Thyroid gland (tissue), 4 donors: ENCODE measurements around the gene PLCG2. TPM values are rescaled to one million over a fixed set of nuclear protein-coding genes. Genes with fewer than 3 reads are reported as not detected.

Experiments
- DNase-seq, 2 donors: peaks; one replicate each; pipeline ENCODE4 v3.0.0-alpha.2; 2019
- H3K27ac ChIP-seq, 3 donors: fragments of 200-600 bp; sonication (generic); 1 replicate in 2 of 3; 2 replicates in 1 of 3; pipeline ENCODE4 v1.5.1; 2016 to 2019; ENCODE audit warnings: mild to moderate bottlenecking in 1 of 3, moderate library complexity in 1 of 3
- H3K27me3 ChIP-seq: fragments of 200-600 bp; sonication (generic); one replicate; pipeline ENCODE4 v1.5.1; 2019
- H3K36me3 ChIP-seq, 2 donors: fragments of 200-600 bp; sonication (generic); one replicate each; pipeline ENCODE4 v1.5.1; 2016 to 2019
- H3K4me1 ChIP-seq, 2 donors: fragments of 200-600 bp; sonication (generic); one replicate each; pipeline ENCODE4 v1.5.1; 2017 to 2019
- H3K4me3 ChIP-seq, 3 donors: fragments of 200-600 bp; sonication (generic); replicated peaks in 1 of 3; 1 replicate in 2 of 3; 2 replicates in 1 of 3; pipeline ENCODE4 v1.5.1; 2016; ENCODE audit warnings: mild to moderate bottlenecking in 1 of 3
- H3K9me3 ChIP-seq: fragments of 200-600 bp; sonication (generic); one replicate; pipeline ENCODE4 v1.5.1; 2017
- CTCF ChIP-seq, 6 experiments: fragments of 200-600 bp in 3 of 6; fragments of 450-650 bp in 3 of 6; sonication (generic) in 3 of 6; IDR thresholded peaks; one replicate each; pipeline ENCODE4 v1.5.1; 2016 to 2019; ENCODE audit warnings: antibody characterized with exemption in 6 of 6, mild to moderate bottlenecking in 2 of 6, inconsistent platforms in 1 of 6, moderate library complexity in 1 of 6
- POLR2A ChIP-seq, 2 donors: fragments of 450-650 bp; IDR thresholded peaks; one replicate each; pipeline ENCODE4 v1.6.1; 2017; ENCODE audit warnings: antibody characterized with exemption in 2 of 2, mild to moderate bottlenecking in 2 of 2, moderate library complexity in 1 of 2
- WGBS, 2 donors: methylation state at CpG; one replicate each; pipeline ENCODE4 v1.1.5; 2017; 5-methylcytosine and 5-hydroxymethylcytosine counted together
- intact Hi-C: fragments of 100-400 bp; cut with DNase I; formaldehyde crosslinking; loops from one replicate; pipeline ENCODE4 v1.15.1; 2023
- total RNA-seq, 4 donors: library from RNA; depleted of rRNA; stranded (reverse); fragments of >200 nt; gene quantifications; one replicate each; pipeline ENCODE4 v1.2.3, GENCODE V29; 2016

The PLCG2 gene
- total RNA-seq, 4 donors from 2014 or later: 9.2 to 12.1 (median 10.3) TPM

- Histone ChIP-seq H3K27me3 (no peaks in the 10 kb centered on the region), H3K4me1 (no peaks in the 10 kb centered on the region), H3K36me3 (no peaks in the 10 kb centered on the region), H3K4me3 (no peak overlapping the region), H3K9me3 (no peaks in the 10 kb centered on the region), H3K27ac (no peak overlapping the region)
- DNase-seq: no peak
- no peak for TF ChIP-seq POLR2A (IDR thresholded peaks at IDR 0.05)
- no peak for TF ChIP-seq CTCF (IDR thresholded peaks at IDR 0.05)
- 55 to 75% methylated on average over 5 of the region's 5 CpGs for WGBS, 2 donors
- intact Hi-C loops: no loop called here
Measured at GRCh38 chr16:81815429-81815766, 36.3 kb downstream of the PLCG2 start.

GRCh38 chr16:81816351-81816750 lies 37.3 kb downstream of the PLCG2 start:
- Histone ChIP-seq H3K4me3 (no peak overlapping the region), H3K27ac (no peak overlapping the region), H3K4me1 (peaks cover 0 to 1% of the 10 kb centered on the region in 2 donors), H3K36me3 (no peaks in the 10 kb centered on the region), H3K9me3 (no peaks in the 10 kb centered on the region), H3K27me3 (no peaks in the 10 kb centered on the region)
- WGBS, 2 donors: 90 to 96% methylated on average over 2 of the region's 2 CpGs
- DNase-seq: no peak
- intact Hi-C loops: no loop called here
- TF ChIP-seq POLR2A (IDR thresholded peaks at IDR 0.05) (no peak), CTCF (IDR thresholded peaks at IDR 0.05) (no peak)

GRCh38 chr16:81816793-81817210 lies 37.7 kb downstream of the PLCG2 start:
- no peaks in the 10 kb centered on the region for H3K36me3 ChIP-seq
- H3K4me3 ChIP-seq: no peak overlapping the region
- peaks cover 0 to 6% of the 10 kb centered on the region in 2 donors for H3K4me1 ChIP-seq
- DNase-seq: no peak
- no peaks in the 10 kb centered on the region for H3K27me3 ChIP-seq
- H3K9me3 ChIP-seq: no peaks in the 10 kb centered on the region
- 92 to 93% methylated on average over 8 of the region's 8 CpGs for WGBS, 2 donors
- H3K27ac ChIP-seq: no peak overlapping the region
- intact Hi-C loops: no loop called here
- TF ChIP-seq POLR2A (IDR thresholded peaks at IDR 0.05) (no peak), CTCF (IDR thresholded peaks at IDR 0.05) (no peak)

- peaks cover 0 to 7% of the 10 kb centered on the region in 2 donors for H3K4me1 ChIP-seq
- no peak overlapping the region for H3K4me3 ChIP-seq
- no peak for DNase-seq
- no peaks in the 10 kb centered on the region for H3K36me3 ChIP-seq
- no peaks in the 10 kb centered on the region for H3K27me3 ChIP-seq
- H3K9me3 ChIP-seq: no peaks in the 10 kb centered on the region
- no peak overlapping the region for H3K27ac ChIP-seq
- TF ChIP-seq CTCF (IDR thresholded peaks at IDR 0.05): no peak
- TF ChIP-seq POLR2A (IDR thresholded peaks at IDR 0.05): no peak
- intact Hi-C loops: no loop called here
- 85 to 96% methylated on average over 8 of the region's 8 CpGs for WGBS, 2 donors
Measured at GRCh38 chr16:81817296-81817695, 38.2 kb downstream of the PLCG2 start.

GRCh38 chr16:81817789-81818567 lies 38.9 kb downstream of the PLCG2 start:
- 69 to 70% methylated on average over 12 of the region's 12 CpGs for WGBS, 2 donors
- TF ChIP-seq CTCF (IDR thresholded peaks at IDR 0.05): no peak
- TF ChIP-seq POLR2A (IDR thresholded peaks at IDR 0.05): no peak
- H3K9me3 ChIP-seq: no peaks in the 10 kb centered on the region
- no peak overlapping the region for H3K4me3 ChIP-seq
- peaks cover 2 to 9% of the 10 kb centered on the region in 2 donors for H3K4me1 ChIP-seq
- intact Hi-C loops: no loop called here
- no peaks in the 10 kb centered on the region for H3K27me3 ChIP-seq
- H3K36me3 ChIP-seq: no peaks in the 10 kb centered on the region
- H3K27ac ChIP-seq: no peak overlapping the region
- DNase-seq: no peak
